ENCODE data around the gene ZP3. TPM values are rescaled to one million over a fixed set of nuclear protein-coding genes. Genes with fewer than 3 reads are reported as not detected.

Gene ZP3
- 1.0 and 1.4 TPM in 2 replicates for total RNA-seq

DNA sequence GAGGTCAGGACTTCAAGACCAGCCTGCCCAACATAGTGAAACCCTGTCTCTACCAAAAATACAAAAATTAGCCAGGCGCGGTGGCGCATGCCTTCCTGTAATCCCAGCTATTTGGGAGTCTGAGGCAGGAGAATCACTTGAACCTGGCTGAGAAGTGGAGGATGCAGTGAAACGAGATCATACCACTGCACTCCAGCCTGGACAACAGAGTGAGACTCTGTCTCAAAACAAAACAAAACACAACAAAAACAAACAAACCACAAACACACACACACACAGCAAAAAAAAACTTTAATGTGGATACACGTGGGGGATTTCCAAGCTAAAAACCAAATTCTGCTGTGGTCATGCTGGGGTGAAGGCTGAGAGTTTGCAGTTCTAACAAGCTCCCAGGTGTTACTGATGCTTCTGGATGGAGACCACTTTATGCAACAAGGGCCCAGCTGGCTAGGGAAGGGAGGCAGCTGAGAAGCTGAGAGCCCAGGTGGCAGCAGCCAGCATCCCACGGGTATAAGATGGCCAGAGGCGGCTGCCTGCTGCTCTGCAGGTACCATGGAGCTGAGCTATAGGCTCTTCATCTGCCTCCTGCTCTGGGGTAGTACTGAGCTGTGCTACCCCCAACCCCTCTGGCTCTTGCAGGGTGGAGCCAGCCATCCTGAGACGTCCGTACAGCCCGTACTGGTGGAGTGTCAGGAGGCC is at the start of gene ZP3:
Gene ZP3 (plus strand): TSS at position 538 of the 699 bp plus-strand sequence. CDS start 15 bp downstream, at position 553.

DNA sequence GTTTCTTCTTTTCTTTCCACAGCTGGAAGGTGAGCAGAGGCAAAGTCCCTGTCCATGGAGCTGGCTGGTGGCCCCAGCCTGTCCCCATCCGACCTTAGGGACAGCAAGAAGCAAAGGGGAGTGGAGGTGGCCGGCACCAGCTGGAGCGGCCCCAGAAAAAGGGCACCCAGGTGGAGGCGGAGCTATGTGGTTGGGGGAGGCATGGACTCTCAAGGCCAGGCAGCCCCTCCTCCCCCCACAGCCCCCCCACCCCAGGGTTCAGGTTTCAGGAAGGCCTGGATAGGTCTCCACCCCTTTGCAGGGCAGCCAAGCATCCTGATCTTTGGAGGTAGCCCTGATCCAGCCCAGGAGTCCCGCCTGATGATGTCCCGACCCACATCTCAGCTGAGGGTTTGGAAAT is 15.2 kb upstream of the ZP3 start, which contains the start of gene SSC4D:
Gene SSC4D (minus strand): TSS at position 161 of the 400 bp plus-strand sequence. CDS start 5,258 bp downstream, outside the sequence.

DNA sequence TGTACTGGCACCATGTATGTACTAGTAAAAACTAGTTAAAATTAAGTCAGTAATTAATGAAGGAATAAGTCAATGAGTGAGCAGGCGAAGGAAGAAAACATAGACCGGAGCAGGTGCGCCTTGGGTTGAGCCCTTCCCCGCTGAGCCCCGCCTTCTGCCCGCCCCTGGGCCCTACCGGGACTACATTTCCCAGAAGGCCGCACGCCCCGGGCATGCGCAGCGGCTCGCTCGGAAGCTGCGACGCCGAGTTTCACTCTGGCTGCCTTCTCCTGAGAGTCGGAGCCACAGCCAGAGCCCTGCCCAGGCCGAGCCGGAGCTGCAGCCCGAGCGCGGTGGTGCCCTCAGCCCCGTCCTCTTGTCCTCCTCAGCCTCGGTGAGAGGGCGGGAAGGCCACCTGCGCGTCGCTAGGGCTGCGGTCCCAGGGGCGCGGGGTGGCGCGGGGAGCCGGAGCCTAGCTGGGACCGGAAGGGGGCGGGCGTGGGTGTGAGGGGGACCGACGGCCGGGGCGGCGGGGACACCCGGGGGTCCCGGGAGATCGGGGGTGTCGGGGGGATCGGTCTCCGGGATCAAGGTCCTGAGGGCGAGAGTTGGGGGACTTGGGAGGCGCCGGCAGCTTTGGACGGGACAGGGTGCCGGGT is 36.8 kb downstream of the ZP3 start, which contains the start of gene DTX2:
Gene DTX2 (plus strand): TSS at position 246 of the 638 bp plus-strand sequence. CDS start 18,801 bp downstream, outside the sequence.

Other genes with a start within 250 kb of the ZP3 start
- 0.91 and 1.1 TPM in 2 replicates for gene SRRM3, start 223.1 kb upstream of the ZP3 start, total RNA-seq
- gene HSPB1, start 122.3 kb upstream of the ZP3 start, total RNA-seq, result 100 and 102 TPM in 2 replicates
- 95.6 and 97.5 TPM in 2 replicates for gene YWHAG, start 66.0 kb upstream of the ZP3 start, total RNA-seq
- 0.65 and 0.97 TPM in 2 replicates for gene SSC4D, start 15.3 kb upstream of the ZP3 start, total RNA-seq
- 8.1 and 10.5 TPM in 2 replicates for gene DTX2, start 36.8 kb downstream of the ZP3 start, total RNA-seq
- gene UPK3B, start 85.6 kb downstream of the ZP3 start, total RNA-seq, result 0.52 and 0.54 TPM in 2 replicates
- gene SPDYE16, start 118.3 kb downstream of the ZP3 start, total RNA-seq, result 0.11 TPM in 1 of 2 replicates, not detected in the other
- 8.2 and 9.3 TPM in 2 replicates for gene POMZP3, start 202.3 kb downstream of the ZP3 start, total RNA-seq